HG03521 (cell line): ENCODE data around the gene HSPA8.
"Not testable (repeated sequence)": the region's sequence is repeated elsewhere in the genome, so short reads cannot be mapped to it uniquely, and the experiment has no call there.

Experiments used
- ATAC-seq: cut with Tn5 transposase; IDR thresholded peaks from one replicate; pipeline ENCODE4 v1.9.1; 2021; ENCODE audit warnings: mild to moderate bottlenecking, moderate library complexity; ENCODE audit not compliant: unreplicated experiment

Gene HSPA8

GRCh38 chr11:123072762-123073161 is 10.8 kb upstream of the HSPA8 start:
- no peak for ATAC-seq

- ATAC-seq, result no peak
Measured at GRCh38 chr11:123072332-123072761, 10.4 kb upstream of the HSPA8 start.

GRCh38 chr11:123069908-123070821 is 8.2 kb upstream of the HSPA8 start:
- ATAC-seq, result peak; percentile 59

GRCh38 chr11:123065621-123066020 is 3.7 kb upstream of the HSPA8 start:
- ATAC-seq, result no peak

- ATAC-seq, result no peak
Measured at GRCh38 chr11:123063826-123064657, 2.1 kb upstream of the HSPA8 start.

GRCh38 chr11:123062892-123063825 is 1.2 kb upstream of the HSPA8 start:
- no peak for ATAC-seq

- peak; percentile 89 for ATAC-seq
Measured at GRCh38 chr11:123062158-123062891, 389 bp upstream of the HSPA8 start.

- no peak for ATAC-seq
Measured at GRCh38 chr11:123060277-123061000, 1.5 kb downstream of the HSPA8 start.

GRCh38 chr11:123059041-123059920 is 2.7 kb downstream of the HSPA8 start:
- not testable (repeated sequence) for ATAC-seq

GRCh38 chr11:123057661-123058305 is 4.2 kb downstream of the HSPA8 start:
- no peak for ATAC-seq

- no peak for ATAC-seq
Measured at GRCh38 chr11:123056835-123057491, 5.0 kb downstream of the HSPA8 start.

- ATAC-seq, result no peak
Measured at GRCh38 chr11:123055191-123055901, 6.6 kb downstream of the HSPA8 start.

GRCh38 chr11:123054301-123055065 is 7.5 kb downstream of the HSPA8 start:
- peak; percentile 72 for ATAC-seq

GRCh38 chr11:123052901-123053721 is 8.8 kb downstream of the HSPA8 start:
- no peak for ATAC-seq

- ATAC-seq, result no peak
Measured at GRCh38 chr11:123051634-123052033, 10.3 kb downstream of the HSPA8 start.
